Measurements from ENCODE around the gene MSH3. TPM values are rescaled to one million over a fixed set of nuclear protein-coding genes. Genes with fewer than 3 reads are reported as not detected.

The MSH3 gene
- total RNA-seq, 1 experiment from 2014 or later: 17.2 TPM

GRCh38 chr5:80798633-80799032, 144.2 kb downstream of the MSH3 start:
- CTCF ChIA-PET: interaction anchor here (0.8 kb wide), 1 partner anchor 76 kb away, joined by 8 read pairs; no protein-coding TSS in a partner anchor
- H3K36me3 Mint-ChIP-seq (ENCODE audit: insufficient read depth, unreplicated experiment): no peaks in the 10 kb centered on the region
- H3K4me3 Mint-ChIP-seq (ENCODE audit: low read depth, unreplicated experiment): no peak overlapping the region
- no peak for DNase-seq
- H3K27me3 Mint-ChIP-seq (ENCODE audit: unreplicated experiment): no peaks in the 10 kb centered on the region
- BruUV-seq (replicated peaks): no TSS peak
- no peaks in the 10 kb centered on the region for H3K9me3 Mint-ChIP-seq (ENCODE audit: low read depth, unreplicated experiment)
- no peak overlapping the region for H3K27ac Mint-ChIP-seq (ENCODE audit: unreplicated experiment)
- no peak for TF ChIP-seq CTCF (IDR thresholded peaks at IDR 0.05; ENCODE audit: unreplicated experiment)
- no peaks in the 10 kb centered on the region for H3K4me1 Mint-ChIP-seq (ENCODE audit: low read depth, unreplicated experiment)
- intact Hi-C loops (cut with micrococcal nuclease; ENCODE audit: unreplicated experiment): no loop called here

- CTCF ChIA-PET: interaction anchor here (0.8 kb wide), 1 partner anchor 76 kb away, joined by 8 read pairs; no protein-coding TSS in a partner anchor
- no peaks in the 10 kb centered on the region for H3K4me1 Mint-ChIP-seq (ENCODE audit: low read depth, unreplicated experiment)
- intact Hi-C loops (cut with micrococcal nuclease; ENCODE audit: unreplicated experiment): no loop called here
- no peak overlapping the region for H3K4me3 Mint-ChIP-seq (ENCODE audit: low read depth, unreplicated experiment)
- no peaks in the 10 kb centered on the region for H3K27me3 Mint-ChIP-seq (ENCODE audit: unreplicated experiment)
- no peak overlapping the region for H3K27ac Mint-ChIP-seq (ENCODE audit: unreplicated experiment)
- BruUV-seq (replicated peaks): no TSS peak
- TF ChIP-seq CTCF (IDR thresholded peaks at IDR 0.05; ENCODE audit: unreplicated experiment): no peak
- no peaks in the 10 kb centered on the region for H3K9me3 Mint-ChIP-seq (ENCODE audit: low read depth, unreplicated experiment)
- H3K36me3 Mint-ChIP-seq (ENCODE audit: insufficient read depth, unreplicated experiment): no peaks in the 10 kb centered on the region
- DNase-seq: no peak
Measured at GRCh38 chr5:80799041-80799440, 144.6 kb downstream of the MSH3 start.

GRCh38 chr5:80799573-80799972, 145.1 kb downstream of the MSH3 start:
- CTCF ChIA-PET: interaction anchor here (0.8 kb wide), 1 partner anchor 75 kb away, joined by 8 read pairs; no protein-coding TSS in a partner anchor
- DNase-seq: no peak

GRCh38 chr5:80804332-80804731, 149.9 kb downstream of the MSH3 start:
- Mint-ChIP-seq H3K27me3 (ENCODE audit: unreplicated experiment) (no peaks in the 10 kb centered on the region), H3K4me1 (ENCODE audit: low read depth, unreplicated experiment) (no peaks in the 10 kb centered on the region), H3K36me3 (ENCODE audit: insufficient read depth, unreplicated experiment) (no peaks in the 10 kb centered on the region), H3K27ac (ENCODE audit: unreplicated experiment) (no peak overlapping the region), H3K4me3 (ENCODE audit: low read depth, unreplicated experiment) (no peak overlapping the region), H3K9me3 (ENCODE audit: low read depth, unreplicated experiment) (no peaks in the 10 kb centered on the region)
- no peak for DNase-seq
- CTCF ChIA-PET: interaction anchor here (0.9 kb wide), 1 partner anchor 304 kb away, joined by 5 read pairs; no protein-coding TSS in a partner anchor
- no peak for TF ChIP-seq CTCF (IDR thresholded peaks at IDR 0.05; ENCODE audit: unreplicated experiment)
- no TSS peak for BruUV-seq (replicated peaks)
- intact Hi-C loops (cut with micrococcal nuclease; ENCODE audit: unreplicated experiment): loop anchor here (10.0 kb wide), 1 partner anchor 300 kb away; no protein-coding TSS in a partner anchor

More at GRCh38 chr5:80799573-80799972, 145.1 kb downstream of the MSH3 start:
- H3K9me3 Mint-ChIP-seq (ENCODE audit: low read depth, unreplicated experiment): no peaks in the 10 kb centered on the region
- no peak overlapping the region for H3K27ac Mint-ChIP-seq (ENCODE audit: unreplicated experiment)
- no peak for TF ChIP-seq CTCF (IDR thresholded peaks at IDR 0.05; ENCODE audit: unreplicated experiment)
- no peak overlapping the region for H3K4me3 Mint-ChIP-seq (ENCODE audit: low read depth, unreplicated experiment)
- intact Hi-C loops (cut with micrococcal nuclease; ENCODE audit: unreplicated experiment): no loop called here
- BruUV-seq (replicated peaks): no TSS peak
- no peaks in the 10 kb centered on the region for H3K27me3 Mint-ChIP-seq (ENCODE audit: unreplicated experiment)
- H3K4me1 Mint-ChIP-seq (ENCODE audit: low read depth, unreplicated experiment): no peaks in the 10 kb centered on the region
- no peaks in the 10 kb centered on the region for H3K36me3 Mint-ChIP-seq (ENCODE audit: insufficient read depth, unreplicated experiment)

Data from Calu3 (cell line).